IPS DF 6.9 (cell line): ENCODE measurements around the gene UBAP2.
A peak's percentile ranks its signal among the peaks of the same experiment; 100 is the strongest.

Experiments
- DNase-seq: peaks from one replicate; pipeline ENCODE4 v3.0.0-alpha.2; 2013; ENCODE audit warnings: low read depth, low spot score
- H3K27ac ChIP-seq: one replicate; pipeline ENCODE4 v1.5.1; 2013; ENCODE audit warnings: low read length, control low read depth
- H3K27me3 ChIP-seq: 2 replicates; pipeline ENCODE4 v1.6.1; 2013; ENCODE audit warnings: mild to moderate bottlenecking, low read length; ENCODE audit not compliant: control insufficient read depth, insufficient read depth
- H3K36me3 ChIP-seq: 2 replicates; pipeline ENCODE4 v1.6.1; 2013; ENCODE audit warnings: low read length; ENCODE audit not compliant: control insufficient read depth, insufficient read depth
- H3K4me1 ChIP-seq: 2 replicates; pipeline ENCODE4 v1.6.1; 2013; ENCODE audit warnings: low read length; ENCODE audit not compliant: control insufficient read depth, insufficient read depth
- H3K4me3 ChIP-seq: 2 replicates; pipeline ENCODE4 v1.5.1; 2013; ENCODE audit warnings: mild to moderate bottlenecking, low read length
- H3K9me3 ChIP-seq: 2 replicates; pipeline ENCODE4 v1.6.1; 2013; ENCODE audit warnings: low read length, inconsistent platforms; ENCODE audit not compliant: control insufficient read depth, insufficient read depth
- WGBS: extraction: QIAGEN DNeasy Blood & Tissue Kit; methylation state at CpG from one replicate; pipeline ENCODE4 v1.1.7; 2013; ENCODE audit warnings: mixed read lengths, missing lambda C conversion rate; ENCODE audit not compliant: insufficient read length, insufficient coverage; 5-methylcytosine and 5-hydroxymethylcytosine counted together

UBAP2 gene

DNA sequence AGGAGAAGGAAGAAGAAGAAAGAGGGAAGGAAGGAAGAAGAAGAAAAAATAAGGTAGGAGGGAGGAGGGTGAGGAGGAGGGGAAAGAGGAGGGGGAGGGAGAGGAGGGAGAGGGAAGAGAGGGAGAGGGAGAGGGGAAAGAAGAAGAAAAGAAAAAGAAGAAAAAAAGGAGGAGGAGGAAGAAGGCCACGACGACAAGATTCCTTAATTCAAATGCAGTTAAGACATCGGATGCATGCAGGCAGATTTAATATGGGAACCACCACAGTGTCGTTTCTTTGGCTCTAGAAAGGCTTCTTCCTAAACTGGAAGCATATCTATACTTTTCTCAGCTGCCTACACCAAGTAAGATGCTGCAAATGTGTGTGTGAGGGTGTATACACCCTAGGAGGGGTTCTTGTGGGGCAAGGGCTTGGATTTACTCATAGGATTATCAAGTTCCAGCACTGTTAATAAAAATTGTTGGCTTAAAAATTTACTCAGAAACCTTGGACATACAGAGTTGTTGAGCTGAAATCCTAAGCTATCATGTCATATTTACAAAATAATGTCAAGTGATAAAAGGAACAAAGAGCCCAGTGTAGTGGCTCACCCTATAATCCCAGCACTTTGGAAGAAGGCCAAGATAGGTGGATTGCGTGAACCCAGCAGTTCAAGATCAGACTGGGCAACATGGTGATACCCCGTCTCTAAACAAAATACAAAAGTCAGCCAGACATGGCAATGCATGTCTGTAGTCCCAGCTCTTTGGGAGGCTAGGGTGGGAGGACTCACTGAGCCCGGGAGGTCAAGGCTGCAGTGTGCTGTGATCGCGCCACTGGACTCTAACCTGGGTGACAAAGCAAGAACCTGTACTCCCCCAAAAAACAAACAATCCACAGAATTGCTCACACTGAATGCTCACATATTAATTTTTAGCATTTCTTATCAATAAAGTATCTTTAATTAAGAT, 108.5 kb downstream of the UBAP2 start:
- Histone ChIP-seq H3K9me3 (no peaks in the 10 kb centered on the region), H3K4me3 (no peak overlapping the region), H3K27ac (no peak overlapping the region), H3K27me3 (no peaks in the 10 kb centered on the region), H3K4me1 (no peaks in the 10 kb centered on the region), H3K36me3 (peaks cover 16% of the 10 kb centered on the region; the same call in 1 of the 2 replicates)
- WGBS = no CpG with 5 or more reads among the region's 9 CpGs
- DNase-seq = no peak

DNA sequence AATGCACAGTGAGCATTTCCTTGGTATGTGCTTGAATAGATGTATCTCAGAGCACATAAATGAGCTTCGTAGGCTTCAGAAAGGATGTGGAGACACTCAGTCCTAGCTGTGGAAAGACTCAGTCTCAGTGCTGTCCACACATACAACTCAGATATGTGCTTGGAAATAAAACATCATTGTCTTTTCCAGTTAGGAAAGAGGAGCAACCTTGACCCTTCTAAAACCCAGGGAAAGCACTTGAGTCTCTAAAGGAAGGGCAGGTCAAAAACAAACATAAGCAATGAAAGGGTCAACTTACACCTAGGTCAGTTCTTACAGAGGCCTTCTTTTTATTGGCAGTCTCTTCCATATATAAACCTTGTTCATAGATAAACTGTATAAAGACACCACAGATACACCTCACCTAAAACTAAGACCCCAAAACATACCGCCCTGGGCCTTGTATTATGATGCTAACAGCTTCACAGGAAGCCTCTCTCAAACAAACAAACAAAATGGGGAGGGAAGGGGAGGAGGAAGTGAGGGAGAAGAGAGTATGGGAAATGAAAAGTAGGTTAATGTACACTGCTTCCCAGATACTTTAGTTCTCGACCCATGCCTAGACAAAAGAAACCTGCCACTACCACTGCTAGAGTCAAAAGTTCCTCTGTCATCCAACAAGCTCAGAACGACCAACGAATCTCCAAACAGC, 114.4 kb downstream of the UBAP2 start:
- H3K9me3 ChIP-seq = no peaks in the 10 kb centered on the region
- H3K4me3 ChIP-seq = no peak overlapping the region
- DNase-seq = no peak
- no peak overlapping the region for H3K27ac ChIP-seq
- no peaks in the 10 kb centered on the region for H3K27me3 ChIP-seq
- peaks cover 36% of the 10 kb centered on the region for H3K36me3 ChIP-seq
- WGBS = no CpG with 5 or more reads among the region's 5 CpGs
- H3K4me1 ChIP-seq = no peaks in the 10 kb centered on the region

DNA sequence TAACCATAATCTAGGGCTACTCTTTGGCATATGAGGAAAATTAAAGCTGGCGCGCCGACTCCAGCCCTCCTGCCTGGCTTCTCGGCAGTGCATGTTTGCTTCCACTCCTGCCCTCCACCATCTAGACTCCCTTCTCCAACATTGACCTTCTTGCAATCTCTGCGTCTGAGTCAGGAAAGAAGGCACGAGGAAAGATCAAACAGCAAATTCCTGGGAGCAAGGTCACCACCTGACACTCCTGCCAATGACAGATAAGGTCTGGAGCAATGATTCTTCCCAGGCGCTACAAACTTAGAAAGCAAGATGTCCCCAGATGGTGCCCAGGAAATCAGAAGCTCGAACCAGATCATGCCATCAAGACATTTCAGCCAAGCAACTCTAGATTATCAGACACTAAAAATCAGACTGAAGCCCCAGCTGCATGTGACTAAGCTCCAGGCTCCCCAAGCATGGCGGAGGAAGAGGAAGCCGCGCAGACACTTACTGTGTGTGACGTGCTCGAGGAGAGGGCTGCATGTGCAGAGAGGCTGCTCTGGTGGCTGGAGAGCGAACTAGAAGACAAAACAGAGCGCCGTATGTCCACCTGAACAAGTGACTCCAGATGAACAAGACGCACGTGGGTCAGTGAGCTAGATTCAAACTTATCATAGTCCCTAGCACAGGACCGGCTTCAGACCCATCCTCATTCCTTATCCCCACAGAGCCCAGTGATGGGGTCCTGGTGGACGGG, 116.4 kb downstream of the UBAP2 start:
- Histone ChIP-seq H3K36me3 (peaks cover 47% of the 10 kb centered on the region), H3K4me3 (no peak overlapping the region), H3K27me3 (no peaks in the 10 kb centered on the region), H3K27ac (no peak overlapping the region), H3K4me1 (no peaks in the 10 kb centered on the region), H3K9me3 (no peaks in the 10 kb centered on the region)
- no CpG with 5 or more reads among the region's 20 CpGs for WGBS
- DNase-seq = no peak

DNA sequence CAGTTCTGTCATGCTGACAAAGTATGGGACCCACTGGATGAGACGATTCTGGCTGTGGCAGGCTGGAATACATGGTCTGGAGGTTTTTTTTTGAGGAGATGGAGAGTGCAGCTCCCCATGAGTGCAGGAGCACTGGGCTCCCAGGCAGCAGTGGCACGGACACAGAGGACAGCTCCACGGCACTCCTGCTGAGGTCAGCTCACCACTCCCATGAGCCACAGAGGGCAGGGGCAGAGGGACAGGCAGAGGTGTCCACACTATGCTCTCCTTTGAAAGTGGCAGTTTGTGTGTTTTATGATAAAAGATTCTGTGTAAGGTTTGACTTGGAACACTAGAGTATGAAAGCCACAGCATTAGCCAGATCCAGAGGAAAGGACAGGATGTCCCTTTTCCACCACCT, 117.4 kb downstream of the UBAP2 start:
- Histone ChIP-seq H3K27me3 (no peaks in the 10 kb centered on the region), H3K27ac (no peak overlapping the region), H3K9me3 (no peaks in the 10 kb centered on the region), H3K4me3 (no peak overlapping the region), H3K4me1 (no peaks in the 10 kb centered on the region), H3K36me3 (peaks cover 56% of the 10 kb centered on the region)
- no peak for DNase-seq
- no CpG with 5 or more reads among the region's 3 CpGs for WGBS

DNA sequence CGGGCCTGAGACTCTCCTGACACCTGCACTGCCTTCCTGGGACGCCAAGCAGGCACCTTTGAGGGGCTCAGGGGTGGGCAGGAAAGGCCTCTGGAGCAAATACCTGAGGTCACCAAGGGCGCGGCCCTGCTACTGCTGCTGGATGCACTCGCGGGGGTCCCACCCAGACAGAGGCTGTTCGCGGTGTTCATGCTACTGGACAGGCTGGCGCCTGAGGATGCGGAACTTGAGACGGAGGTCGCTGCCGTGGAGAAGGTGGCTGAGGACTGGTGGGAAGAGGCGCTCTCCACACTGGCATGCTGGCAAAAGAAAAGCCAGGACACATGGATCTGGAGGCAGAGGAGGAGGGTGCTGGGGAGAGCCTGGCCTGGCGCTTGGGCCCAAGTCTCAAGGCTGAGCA, 121.0 kb downstream of the UBAP2 start:
- Histone ChIP-seq H3K36me3 (peaks cover 65% of the 10 kb centered on the region), H3K9me3 (no peaks in the 10 kb centered on the region), H3K4me1 (no peaks in the 10 kb centered on the region), H3K27me3 (no peaks in the 10 kb centered on the region), H3K4me3 (no peak overlapping the region), H3K27ac (no peak overlapping the region)
- WGBS = no CpG with 5 or more reads among the region's 15 CpGs
- no peak for DNase-seq

DNA sequence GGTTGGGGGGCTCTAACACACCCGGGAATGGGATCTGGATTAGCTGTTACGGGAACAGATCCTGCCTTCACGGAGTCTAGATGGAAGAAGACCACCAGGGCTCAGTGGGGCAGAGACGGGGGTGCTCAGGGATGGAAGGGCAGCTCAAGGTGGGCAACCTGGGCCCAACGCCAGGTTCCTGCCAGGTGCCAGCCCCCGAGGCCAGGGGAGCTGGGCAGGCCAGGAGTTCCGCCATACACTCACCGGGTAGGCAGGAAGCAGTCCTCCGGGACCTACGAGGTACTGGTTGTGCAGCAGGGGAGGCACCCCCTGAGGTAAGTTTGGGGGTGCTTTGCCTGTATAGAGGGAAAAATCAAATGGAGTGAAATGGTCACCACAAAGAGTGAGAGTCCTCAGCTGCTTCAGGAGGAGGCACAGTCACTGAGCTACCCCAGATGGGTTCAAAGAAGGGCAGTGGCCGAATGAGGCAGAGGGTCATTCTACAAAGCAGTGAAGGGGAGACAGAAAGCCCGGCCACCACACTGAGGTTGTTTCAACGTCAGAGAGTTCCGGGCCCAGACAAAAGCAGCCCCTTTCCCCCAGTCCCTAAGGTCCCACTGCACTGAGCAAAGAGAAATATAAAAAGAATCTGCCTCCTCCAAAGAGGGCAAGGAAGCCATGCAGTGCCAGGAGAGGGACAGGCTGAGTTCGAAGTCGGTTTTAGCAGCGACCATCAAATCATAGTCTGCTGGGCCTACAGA, 121.8 kb downstream of the UBAP2 start:
- no peak overlapping the region for H3K27ac ChIP-seq
- DNase-seq = no peak
- no CpG with 5 or more reads among the region's 17 CpGs for WGBS
- H3K4me3 ChIP-seq = no peak overlapping the region
- H3K36me3 ChIP-seq = peaks cover 65% of the 10 kb centered on the region
- no peaks in the 10 kb centered on the region for H3K9me3 ChIP-seq
- no peaks in the 10 kb centered on the region for H3K4me1 ChIP-seq
- no peaks in the 10 kb centered on the region for H3K27me3 ChIP-seq

DNA sequence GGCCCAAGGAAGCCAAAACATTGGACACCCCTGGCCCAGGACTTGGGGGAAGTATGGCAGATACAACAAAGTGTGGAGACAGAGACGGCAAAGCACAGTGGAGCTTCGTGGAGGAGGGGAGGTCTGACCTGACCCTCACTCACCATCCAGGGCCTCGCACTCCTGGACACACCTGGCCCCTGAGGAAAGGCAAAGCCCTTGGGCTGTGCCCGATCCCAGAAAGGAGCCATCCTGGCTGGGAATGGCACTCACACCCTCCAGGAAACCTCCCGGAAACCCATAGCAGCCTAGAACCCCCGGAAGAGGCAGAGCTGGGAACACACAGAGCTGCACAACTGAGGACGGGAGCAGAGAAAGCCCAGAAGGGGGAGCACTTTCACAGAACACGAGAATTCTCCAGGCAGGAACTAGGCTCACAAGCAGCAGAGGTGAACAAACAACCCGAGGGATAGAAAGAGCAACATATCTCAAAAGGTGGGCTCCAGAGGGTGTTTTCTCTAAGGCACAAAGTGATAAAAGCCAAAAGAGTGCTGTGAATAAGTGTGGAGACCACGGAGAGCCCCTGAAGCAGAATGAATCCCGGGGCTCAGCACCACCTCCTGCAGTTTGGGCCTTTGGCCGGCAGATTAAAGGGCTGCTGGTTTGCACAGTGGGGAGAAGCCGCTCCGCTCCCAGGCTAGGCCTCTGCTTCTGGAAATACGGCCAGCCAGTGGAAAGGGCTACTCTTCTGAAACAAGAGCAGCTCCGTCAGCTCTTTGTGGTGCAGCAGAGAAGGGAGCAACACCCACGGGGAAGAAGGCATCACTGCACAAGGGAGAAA, 123.5 kb downstream of the UBAP2 start:
- Histone ChIP-seq H3K27me3 (no peaks in the 10 kb centered on the region), H3K4me3 (no peak overlapping the region), H3K4me1 (no peaks in the 10 kb centered on the region), H3K9me3 (no peaks in the 10 kb centered on the region), H3K36me3 (peaks cover 62% of the 10 kb centered on the region), H3K27ac (no peak overlapping the region)
- DNase-seq = peak; percentile 48
- WGBS = no CpG with 5 or more reads among the region's 17 CpGs

DNA sequence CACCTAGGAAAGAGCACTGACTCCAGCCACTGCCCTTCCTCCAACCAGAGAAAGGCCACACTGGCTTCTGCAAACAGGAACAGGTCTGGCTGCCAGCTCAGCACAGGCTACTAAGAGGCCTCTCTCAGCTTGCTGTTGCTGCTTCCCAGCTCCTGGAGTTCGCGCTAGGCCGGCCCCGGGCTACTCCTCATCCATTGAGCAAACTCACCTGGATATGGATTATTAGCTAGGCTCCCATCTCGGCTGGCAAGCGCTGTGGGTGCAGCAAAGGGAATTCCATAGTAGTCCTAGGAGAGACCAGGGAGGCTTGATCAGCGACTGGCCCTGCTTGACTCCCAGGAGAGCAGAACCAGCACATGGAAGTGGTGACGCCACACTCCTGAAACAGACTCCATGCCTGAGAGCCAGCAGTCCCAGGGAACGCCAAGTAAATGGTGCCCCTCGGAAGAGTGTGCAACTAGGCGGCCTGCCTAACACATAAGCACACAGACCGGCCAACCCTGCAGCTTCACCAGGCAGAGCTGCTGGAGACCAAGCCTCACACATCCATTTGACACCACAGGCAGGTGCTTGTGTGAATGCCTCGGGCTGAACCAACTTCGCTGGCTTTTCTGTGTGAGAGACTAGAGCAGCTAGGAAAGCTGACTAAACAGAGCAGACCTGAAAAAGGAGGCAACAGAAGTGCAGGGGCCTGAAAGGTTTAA, 124.5 kb downstream of the UBAP2 start:
- H3K4me1 ChIP-seq = no peaks in the 10 kb centered on the region
- no peaks in the 10 kb centered on the region for H3K9me3 ChIP-seq
- no CpG with 5 or more reads among the region's 14 CpGs for WGBS

DNA sequence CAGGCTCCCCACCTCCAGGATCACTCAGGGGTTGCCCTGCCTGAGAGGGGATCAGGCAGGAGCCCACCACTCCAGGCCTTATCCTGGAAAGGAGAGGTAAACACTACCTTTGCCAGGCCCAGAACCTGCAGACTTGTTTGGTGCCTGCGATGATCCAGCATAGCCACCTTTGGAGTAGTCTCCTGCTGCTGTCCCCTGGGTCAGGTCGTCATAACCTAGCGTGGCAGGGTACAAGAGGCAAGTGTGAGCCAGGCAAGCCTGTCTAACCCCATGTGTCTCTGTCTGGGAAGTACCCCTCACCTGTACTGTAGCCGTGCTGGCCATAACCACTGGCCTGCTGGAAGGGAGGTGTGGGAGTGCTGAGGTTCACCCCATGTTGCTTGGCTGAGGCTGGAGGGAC, 125.6 kb downstream of the UBAP2 start:
- Histone ChIP-seq H3K4me1 (no peaks in the 10 kb centered on the region), H3K4me3 (no peak overlapping the region), H3K27me3 (no peaks in the 10 kb centered on the region), H3K27ac (no peak overlapping the region), H3K9me3 (no peaks in the 10 kb centered on the region), H3K36me3 (peaks cover 56% of the 10 kb centered on the region)
- WGBS = no CpG with 5 or more reads among the region's 4 CpGs
- no peak for DNase-seq

More for the DNA sequence above, 124.5 kb downstream of the UBAP2 start:
- Histone ChIP-seq H3K36me3 (peaks cover 62% of the 10 kb centered on the region), H3K27me3 (no peaks in the 10 kb centered on the region), H3K4me3 (no peak overlapping the region), H3K27ac (no peak overlapping the region)
- DNase-seq = no peak
